H1 (cell line): ENCODE data around the gene TKFC.

ENCODE experiments used
- ATF2 ChIP-seq: IDR thresholded peaks from 2 replicates; pipeline ENCODE4 v1.6.1; 2012; ENCODE audit warnings: low read length, inconsistent platforms
- CTCF ChIP-seq, 3 experiments: IDR thresholded peaks; 1 replicate in 2 of 3; 2 replicates in 1 of 3; pipeline versions ENCODE4 v1.5.1 to v1.6.1; 2011; ENCODE audit warnings: low read length in 3 of 3, mild to moderate bottlenecking in 3 of 3, inconsistent platforms in 2 of 3, low read depth in 1 of 3, moderate library complexity in 1 of 3; ENCODE audit not compliant: insufficient read depth in 1 of 3; ENCODE audit errors: control extremely low read depth in 1 of 3
- EZH2 ChIP-seq: fragments of 200-600 bp; sonication (generic); IDR thresholded peaks from 2 replicates; pipeline ENCODE4 v1.7.1; 2012; ENCODE audit warnings: low read depth, mild to moderate bottlenecking, moderate library complexity, low read length, inconsistent platforms; ENCODE audit not compliant: severe bottlenecking
- HDAC2 ChIP-seq, 2 experiments: fragments of 300-600 bp in 1 of 2; sonication (generic) in 1 of 2; IDR thresholded peaks; 2 replicates each; pipeline ENCODE4 v1.6.1; 2011 to 2012; ENCODE audit warnings: low read depth in 2 of 2, low read length in 2 of 2, mild to moderate bottlenecking in 2 of 2, moderate library complexity in 2 of 2, borderline replicate concordance in 1 of 2, inconsistent platforms in 1 of 2
- KDM1A ChIP-seq: fragments of 200-600, 300-600 bp; sonication (generic); IDR thresholded peaks from 2 replicates; pipeline ENCODE4 v1.7.1; 2016; ENCODE audit warnings: mild to moderate bottlenecking, low read length, borderline replicate concordance
- PHF8 ChIP-seq: fragments of 200-600 bp; sonication (generic); conservative IDR thresholded peaks from 2 replicates; pipeline ENCODE4 v1.7.1; 2012; ENCODE audit warnings: low read depth, mild to moderate bottlenecking, inconsistent platforms, low read length, moderate library complexity
- POLR2AphosphoS5 ChIP-seq: IDR thresholded peaks from 2 replicates; pipeline ENCODE4 v1.6.1; 2011; ENCODE audit warnings: low read depth, low read length
- RAD21 ChIP-seq, 2 experiments: IDR thresholded peaks in 1 of 2; conservative IDR thresholded peaks in 1 of 2; 2 replicates each; pipeline ENCODE4 v1.6.1; 2011; ENCODE audit warnings: low read depth in 2 of 2, low read length in 2 of 2, improper control_type of control experiment in 1 of 2, inconsistent platforms in 1 of 2, mild to moderate bottlenecking in 1 of 2, moderate library complexity in 1 of 2
- SRF ChIP-seq: IDR thresholded peaks from 2 replicates; pipeline ENCODE4 v1.6.1; 2011; ENCODE audit warnings: mild to moderate bottlenecking, low read depth, low read length, moderate library complexity
- TAF1 ChIP-seq: IDR thresholded peaks from 2 replicates; pipeline ENCODE4 v1.6.1; 2011; ENCODE audit warnings: mild to moderate bottlenecking, low read depth, low read length
- TAF7 ChIP-seq: optimal IDR thresholded peaks from 2 replicates; pipeline ENCODE3; 2011; ENCODE audit warnings: low read depth, mild to moderate bottlenecking, inconsistent platforms, low read length, moderate library complexity, borderline replicate concordance

GRCh38 chr11:61325649-61326414 lies 7.2 kb upstream of the TKFC start:
- TF ChIP-seq CTCF (IDR thresholded peaks at IDR 0.05; ENCODE audit: control extremely low read depth in 1 of 3, insufficient read depth in 1 of 3, low read depth in 1 of 3, low read length in 3 of 3) (no peak), TAF1 (no peak), EZH2 (no peak), RAD21 (IDR thresholded peaks at IDR 0.05 in 1 of 2, conservative IDR thresholded peaks at IDR 0.05 in 1 of 2; ENCODE audit: low read depth in 2 of 2, low read length in 2 of 2) (no peak), TAF7 (no peak), HDAC2 (IDR thresholded peaks at IDR 0.05; ENCODE audit: borderline replicate concordance in 1 of 2, low read depth in 2 of 2, low read length in 2 of 2) (no peak), KDM1A (no peak), POLR2AphosphoS5 (no peak), PHF8 (no peak), ATF2 (no peak), SRF (no peak)
